Measurements from ENCODE around the gene SYT8.

DNA sequence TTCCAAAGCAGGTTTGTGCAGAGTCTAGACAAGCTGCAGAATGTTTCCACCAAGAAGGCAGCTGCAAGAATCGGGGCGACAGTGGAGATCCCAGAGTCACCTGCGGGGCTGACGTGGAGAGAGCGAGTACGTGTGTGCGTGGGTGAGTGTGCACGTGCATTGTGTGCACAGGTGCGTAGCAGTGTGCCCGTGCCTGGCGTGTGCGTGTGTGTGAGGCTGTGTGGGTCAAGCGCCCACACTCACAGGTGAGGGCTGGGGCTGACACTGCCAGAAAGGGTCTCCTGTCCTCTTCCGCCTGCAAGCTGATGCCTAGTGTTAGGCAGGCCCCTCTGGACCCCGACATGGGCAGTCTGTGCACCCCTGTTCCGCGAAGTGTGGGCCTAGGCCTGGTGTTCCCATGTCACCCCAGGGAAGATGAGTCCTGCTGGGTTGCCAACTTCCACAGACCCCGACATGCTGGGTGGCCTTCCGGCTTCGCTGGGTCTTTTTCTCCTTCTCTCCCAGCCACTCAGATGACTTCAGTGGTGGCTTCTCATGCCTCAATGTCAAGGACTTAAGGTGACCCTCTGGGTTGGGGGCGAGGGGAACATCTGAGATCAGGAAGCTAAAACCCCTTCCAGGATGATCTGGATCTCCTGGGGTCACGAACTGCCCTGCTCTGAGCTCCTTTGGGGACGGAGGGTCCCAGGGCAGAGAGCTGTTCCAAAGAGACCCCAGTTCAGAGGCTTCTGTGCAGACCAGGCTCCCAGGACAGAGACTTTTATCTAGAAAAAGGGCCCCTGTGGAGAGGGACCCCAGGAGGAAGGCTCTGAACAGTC is 10.4 kb upstream of the SYT8 start:
- TF ChIP-seq, protein P1, sequence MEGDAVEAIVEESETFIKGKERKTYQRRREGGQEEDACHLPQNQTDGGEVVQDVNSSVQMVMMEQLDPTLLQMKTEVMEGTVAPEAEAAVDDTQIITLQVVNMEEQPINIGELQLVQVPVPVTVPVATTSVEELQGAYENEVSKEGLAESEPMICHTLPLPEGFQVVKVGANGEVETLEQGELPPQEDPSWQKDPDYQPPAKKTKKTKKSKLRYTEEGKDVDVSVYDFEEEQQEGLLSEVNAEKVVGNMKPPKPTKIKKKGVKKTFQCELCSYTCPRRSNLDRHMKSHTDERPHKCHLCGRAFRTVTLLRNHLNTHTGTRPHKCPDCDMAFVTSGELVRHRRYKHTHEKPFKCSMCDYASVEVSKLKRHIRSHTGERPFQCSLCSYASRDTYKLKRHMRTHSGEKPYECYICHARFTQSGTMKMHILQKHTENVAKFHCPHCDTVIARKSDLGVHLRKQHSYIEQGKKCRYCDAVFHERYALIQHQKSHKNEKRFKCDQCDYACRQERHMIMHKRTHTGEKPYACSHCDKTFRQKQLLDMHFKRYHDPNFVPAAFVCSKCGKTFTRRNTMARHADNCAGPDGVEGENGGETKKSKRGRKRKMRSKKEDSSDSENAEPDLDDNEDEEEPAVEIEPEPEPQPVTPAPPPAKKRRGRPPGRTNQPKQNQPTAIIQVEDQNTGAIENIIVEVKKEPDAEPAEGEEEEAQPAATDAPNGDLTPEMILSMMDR (IDR thresholded peaks at IDR 0.05): no peak
- TF ChIP-seq POLR2A (IDR thresholded peaks at IDR 0.05): no peak
